SH-SY5Y (cell line): Measurements from ENCODE around the gene MCEE.

ENCODE experiments used
- GATA2 ChIP-seq: IDR thresholded peaks from 2 replicates; pipeline ENCODE4 v1.6.1; 2011; ENCODE audit warnings: mild to moderate bottlenecking, low read depth, low read length
- GATA3 ChIP-seq: IDR thresholded peaks from 2 replicates; pipeline ENCODE4 v1.6.1; 2011; ENCODE audit warnings: low read depth, mild to moderate bottlenecking, low read length, moderate library complexity

DNA sequence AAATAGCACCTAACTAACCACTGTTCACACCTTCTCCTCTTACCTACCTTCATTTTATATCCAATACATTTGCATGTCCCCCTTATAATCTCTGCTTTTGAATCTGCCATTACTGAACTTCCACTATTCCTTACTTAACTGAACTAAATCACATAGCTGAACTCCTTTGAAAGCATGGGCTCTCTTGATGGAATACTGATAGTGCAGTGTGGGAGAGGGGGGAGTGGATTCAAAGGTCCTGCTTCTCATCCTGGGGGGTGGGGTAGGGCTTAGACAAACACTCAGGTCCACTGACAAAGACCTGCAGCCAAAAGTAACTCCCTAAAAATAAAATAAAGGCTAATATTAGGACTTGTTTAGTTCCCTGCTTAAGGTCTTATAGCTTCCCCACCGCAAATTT lies 8.6 kb downstream of the MCEE start:
- TF ChIP-seq GATA3 (no peak), GATA2 (no peak)
